ENCODE measurements around the gene TMEM247.

- TF ChIP-seq CTCF (IDR thresholded peaks at IDR 0.05; ENCODE audit: extremely low read depth in 1 of 2, insufficient read depth in 1 of 2, low read depth in 1 of 2, low read length in 2 of 2) (peak; percentile 93), EZH2 (IDR thresholded peaks at IDR 0.05; ENCODE audit: borderline replicate concordance, low read depth, low read length, severe bottlenecking) (no peak), MYC (IDR thresholded peaks at IDR 0.05; ENCODE audit: low read depth, low read length) (no peak)
- TF ChIP-seq, protein P1, sequence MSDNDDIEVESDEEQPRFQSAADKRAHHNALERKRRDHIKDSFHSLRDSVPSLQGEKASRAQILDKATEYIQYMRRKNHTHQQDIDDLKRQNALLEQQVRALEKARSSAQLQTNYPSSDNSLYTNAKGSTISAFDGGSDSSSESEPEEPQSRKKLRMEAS (IDR thresholded peaks at IDR 0.05; ENCODE audit: insufficient read depth, insufficient read length): no peak
These were observed 18.2 kb upstream of the TMEM247 start for GRCh38 chr2:46461011-46461674.
